Right cardiac atrium (tissue), 5 donors: Measurements from ENCODE around the gene CLCF1. TPM values are rescaled to one million over a fixed set of nuclear protein-coding genes. Genes with fewer than 3 reads are reported as not detected.

ENCODE experiments used
- ATAC-seq, 2 donors: fragments of 200-7000 bp; cut with Tn5 transposase; one replicate each; pipeline versions ENCODE4 v1.8.0 to v1.9.1; 2020; ENCODE audit warnings: moderate library complexity in 2 of 2, mild to moderate bottlenecking in 1 of 2
- DNase-seq, 3 donors: peaks; one replicate each; pipeline ENCODE4 v3.0.0-alpha.2; 2020
- H3K27ac ChIP-seq: one replicate; pipeline ENCODE4 v1.5.1; 2013; ENCODE audit warnings: mild to moderate bottlenecking, low read length, control low read depth, moderate library complexity
- H3K27me3 ChIP-seq: one replicate; pipeline ENCODE4 v1.6.1; 2013; ENCODE audit not compliant: control insufficient read depth, insufficient read depth
- H3K4me1 ChIP-seq: one replicate; pipeline ENCODE4 v1.6.1; 2013; ENCODE audit warnings: low read length; ENCODE audit not compliant: control insufficient read depth, insufficient read depth
- H3K4me3 ChIP-seq: one replicate; pipeline ENCODE4 v1.5.1; 2013; ENCODE audit warnings: low read length, control low read depth
- H3K9me3 ChIP-seq: one replicate; pipeline ENCODE4 v1.6.1; 2013; ENCODE audit warnings: low read length; ENCODE audit not compliant: control insufficient read depth
- WGBS: extraction: QIAGEN DNeasy Blood & Tissue Kit; methylation state at CpG from one replicate; pipeline ENCODE4 v1.1.7; 2013; 5-methylcytosine and 5-hydroxymethylcytosine counted together
- intact Hi-C, 4 donors: fragments of 100-400 bp; cut with DNase I; formaldehyde crosslinking; loops; one replicate each; pipeline versions ENCODE4 v1.11.0 to v1.14.0; 2022 to 2023
- polyA plus RNA-seq: library from polyadenylated mRNA; stranded (reverse); fragments of 200-250 nt; gene quantifications from one replicate; pipeline ENCODE4 v1.2.3, GENCODE V29; 2013
- total RNA-seq, 4 donors: library from RNA; stranded (reverse); fragmentation: NEBNext Ultra II Directional; extraction: Animal tissue kit (Norgen Biotek cat#: 25700); gene quantifications; one replicate each; pipeline ENCODE4 v1.2.1, GENCODE V29; 2021
- donor health status: healthy with polysubstance abuse.
- donor health status: DM: no; HTN: yes; CAD: no.
- donor health status: DM: no; HTN: no; CAD: no.
- donor health status: DM: no; HTN: yes; CAD: no; lungs with severe emphysema.
- donor health status: DM: yes; HTN: yes; CAD: no.

CLCF1 gene
- total and polyA plus RNA-seq, 5 donors: 2.9 to 6.1 (median 3.1) TPM

- WGBS: under 1% methylated on average over 73 of the region's 73 CpGs
Measured at GRCh38 chr11:67401495-67402191, 28.2 kb upstream of the CLCF1 start, which contains the start of gene PPP1CA. TSS of gene PPP1CA (minus strand) at chr11:67401858. CDS start at chr11:67401782, 76 bp downstream.

GRCh38 chr11:67400942-67401494, 27.6 kb upstream of the CLCF1 start:
- peak overlapping the region; percentile 97 for H3K27ac ChIP-seq
- H3K4me3 ChIP-seq: peak overlapping the region; percentile 80
- peaks cover 6% of the 10 kb centered on the region for H3K4me1 ChIP-seq
- DNase-seq: no peak
- intact Hi-C loops: loop anchor here in 2 of 4 donors (5.0 to 10.0 kb wide), 3 partner anchors 66 to 106 kb away; partner anchors contain the start of genes CDK2AP2 (in 2 of the 2), PITPNM1 (in 2 of the 2) and TMEM134 (in 1 of the 2)
- H3K27me3 ChIP-seq: no peaks in the 10 kb centered on the region
- no peaks in the 10 kb centered on the region for H3K9me3 ChIP-seq
- WGBS: 4% methylated on average over 27 of the region's 27 CpGs
- peak; percentile 2 to 22 for ATAC-seq

More at GRCh38 chr11:67401495-67402191, 28.2 kb upstream of the CLCF1 start, which contains the start of gene PPP1CA:
- Histone ChIP-seq H3K9me3 (no peaks in the 10 kb centered on the region), H3K27me3 (no peaks in the 10 kb centered on the region), H3K4me1 (peaks cover 6% of the 10 kb centered on the region), H3K27ac (peak within 1 kb of the TSS; percentile 97), H3K4me3 (peak within 1 kb of the TSS; percentile 80)
- peak; percentile 80 to 87 for ATAC-seq
- intact Hi-C loops: loop anchor here in 2 of 4 donors (5.0 to 10.0 kb wide), 3 partner anchors 66 to 106 kb away; partner anchors contain the start of genes CDK2AP2 (in 2 of the 2), PITPNM1 (in 2 of the 2) and TMEM134 (in 1 of the 2)
- DNase-seq: peak; percentile 92 to 97 (median 96)

- intact Hi-C loops: loop anchor here in 2 of 4 donors (5.0 to 10.0 kb wide), 3 partner anchors 67 to 107 kb away; partner anchors contain the start of genes CDK2AP2 (in 2 of the 2), PITPNM1 (in 2 of the 2) and TMEM134 (in 1 of the 2)
- H3K9me3 ChIP-seq: no peaks in the 10 kb centered on the region
- H3K4me3 ChIP-seq: peak overlapping the region; percentile 80
- DNase-seq (peak in 2 of 3 donors; percentile 65 to 66), ATAC-seq (no peak)
- WGBS: 37% methylated on average over 23 of the region's 23 CpGs
- H3K27ac ChIP-seq: no peak overlapping the region
- no peaks in the 10 kb centered on the region for H3K27me3 ChIP-seq
- H3K4me1 ChIP-seq: peaks cover 6% of the 10 kb centered on the region
Measured at GRCh38 chr11:67400251-67400941, 27.0 kb upstream of the CLCF1 start.

- intact Hi-C loops: loop anchor here in 1 of 4 donors (10.0 kb wide), 1 partner anchor 106 kb away; the partner anchor contains the start of genes CDK2AP2 and PITPNM1
- H3K9me3 ChIP-seq: no peaks in the 10 kb centered on the region
- no peak for ATAC-seq
- H3K27ac ChIP-seq: no peak overlapping the region
- WGBS: 81% methylated on average over 31 of the region's 31 CpGs
- H3K27me3 ChIP-seq: no peaks in the 10 kb centered on the region
- H3K4me1 ChIP-seq: peaks cover 6% of the 10 kb centered on the region
- H3K4me3 ChIP-seq: no peak overlapping the region
- DNase-seq: peak in 1 of 3 donors; percentile 59
Measured at GRCh38 chr11:67398661-67399563, 25.5 kb upstream of the CLCF1 start.

GRCh38 chr11:67397986-67398660, 24.7 kb upstream of the CLCF1 start:
- H3K4me3 ChIP-seq: no peak overlapping the region
- peaks cover 6% of the 10 kb centered on the region for H3K4me1 ChIP-seq
- H3K9me3 ChIP-seq: no peaks in the 10 kb centered on the region
- intact Hi-C loops: loop anchor here in 1 of 4 donors (10.0 kb wide), 1 partner anchor 107 kb away; the partner anchor contains the start of genes CDK2AP2 and PITPNM1
- DNase-seq (peak in 2 of 3 donors; percentile 35 to 67), ATAC-seq (no peak)
- no peak overlapping the region for H3K27ac ChIP-seq
- 82% methylated on average over 24 of the region's 24 CpGs for WGBS
- H3K27me3 ChIP-seq: no peaks in the 10 kb centered on the region

- 57% methylated on average over 6 of the region's 6 CpGs for WGBS
- ATAC-seq: no peak
- H3K4me3 ChIP-seq: no peak overlapping the region
- DNase-seq: no peak
- no peaks in the 10 kb centered on the region for H3K27me3 ChIP-seq
- no peak overlapping the region for H3K27ac ChIP-seq
- peaks cover 6% of the 10 kb centered on the region for H3K4me1 ChIP-seq
- intact Hi-C loops: loop anchor here in 1 of 4 donors (10.0 kb wide), 1 partner anchor 107 kb away; the partner anchor contains the start of genes CDK2AP2 and PITPNM1
- H3K9me3 ChIP-seq: no peaks in the 10 kb centered on the region
Measured at GRCh38 chr11:67397536-67397935, 24.1 kb upstream of the CLCF1 start.

- ATAC-seq (no peak), DNase-seq (peak in 1 of 3 donors; percentile 58)
- Histone ChIP-seq H3K4me3 (no peak overlapping the region), H3K27me3 (no peaks in the 10 kb centered on the region), H3K9me3 (no peaks in the 10 kb centered on the region), H3K4me1 (peaks cover 9% of the 10 kb centered on the region), H3K27ac (no peak overlapping the region)
- WGBS: 51% methylated on average over 13 of the region's 13 CpGs
- intact Hi-C loops: loop anchor here in 1 of 4 donors (10.0 kb wide), 1 partner anchor 108 kb away; the partner anchor contains the start of genes CDK2AP2 and PITPNM1
Measured at GRCh38 chr11:67396587-67397389, 23.4 kb upstream of the CLCF1 start.

GRCh38 chr11:67396259-67396581, 22.8 kb upstream of the CLCF1 start:
- intact Hi-C loops: loop anchor here in 1 of 4 donors (10.0 kb wide), 1 partner anchor 109 kb away; the partner anchor contains the start of genes CDK2AP2 and PITPNM1
- H3K27ac ChIP-seq: no peak overlapping the region
- H3K27me3 ChIP-seq: no peaks in the 10 kb centered on the region
- ATAC-seq (no peak), DNase-seq (peak in 1 of 3 donors; percentile 35)
- no peak overlapping the region for H3K4me3 ChIP-seq
- 90% methylated on average over 7 of the region's 7 CpGs for WGBS
- H3K4me1 ChIP-seq: peaks cover 9% of the 10 kb centered on the region
- no peaks in the 10 kb centered on the region for H3K9me3 ChIP-seq
